HCT116 (cell line): ENCODE data around the gene MAN2A2. TPM values are rescaled to one million over a fixed set of nuclear protein-coding genes. Genes with fewer than 3 reads are reported as not detected.

Source experiments
- ATAC-seq: fragments of 200-7000 bp; cut with Tn5 transposase; 2 replicates; pipeline ENCODE4 v1.9.1; 2020; ENCODE audit warnings: mild to moderate bottlenecking, moderate library complexity
- BruUV-seq: library from RNA; stranded (reverse); fragments of 400-500 nt; replicated peaks from 2 replicates; lab custom pipeline; 2021; lab: Mats Ljungman, UMichigan
- CTCF ChIA-PET: fragments of 300-600 bp; sonication (Branson Sonifier 250); formaldehyde crosslinking; loops from one replicate; lab custom pipeline; 2021; ENCODE audit warnings: antibody characterized with exemption; lab: Charles Lee
- POLR2A ChIA-PET: fragments of 300-600, 350-600 bp; sonication (Branson Sonifier 250); formaldehyde crosslinking; loops from one replicate; lab custom pipeline; 2021; ENCODE audit warnings: antibody characterized with exemption; lab: Charles Lee
- RAD21 ChIA-PET, 2 experiments: fragments of 300-600 bp; sonication (Branson Sonifier 250); formaldehyde crosslinking; loops; one replicate each; lab custom pipeline; 2023; ENCODE audit warnings: low total read pairs in 2 of 2; ENCODE audit not compliant: uncharacterized antibody in 2 of 2, unreplicated experiment in 2 of 2, low non-redundant PET in 1 of 2; lab: Charles Lee
- DNase-seq: peaks from one replicate; pipeline ENCODE4 v3.0.0-alpha.2; 2010; ENCODE audit warnings: low read depth, low spot score
- H2AFZ ChIP-seq: fragments of 200-600 bp; shearing (Covaris generic), sonication (generic); 2 replicates; pipeline ENCODE4 v1.6.1; 2017; ENCODE audit warnings: low read depth, mixed run types, mixed read lengths, antibody characterized with exemption, low read length; ENCODE audit not compliant: poor library complexity, severe bottlenecking
- H3K27ac ChIP-seq: 2 replicates; pipeline ENCODE4 v1.5.1; 2012; ENCODE audit warnings: low read depth, low read length
- H3K27me3 ChIP-seq: fragments of 200-600 bp; sonication (generic); 2 replicates; pipeline ENCODE4 v1.6.1; 2016; ENCODE audit warnings: mixed run types, low read length, mixed read lengths; ENCODE audit not compliant: insufficient read depth
- H3K36me3 ChIP-seq, 2 experiments: fragments of 200-500 bp in 1 of 2; fragments of 200-600 bp in 1 of 2; sonication (Bioruptor generic) in 1 of 2; sonication (generic) in 1 of 2; 2 replicates each; pipeline versions ENCODE4 v1.5.1 to v1.6.1; 2014 to 2016; ENCODE audit warnings: low read length in 2 of 2, inconsistent platforms in 1 of 2, mixed read lengths in 1 of 2, mixed run types in 1 of 2; ENCODE audit not compliant: insufficient read depth in 2 of 2, control insufficient read depth in 1 of 2
- H3K4me1 ChIP-seq, 2 experiments: fragments of 200-600 bp in 1 of 2; sonication (generic) in 1 of 2; 2 replicates each; pipeline versions ENCODE4 v1.5.1 to v1.6.1; 2012 to 2017; ENCODE audit warnings: low read length in 2 of 2, inconsistent platforms in 1 of 2, mild to moderate bottlenecking in 1 of 2, mixed read lengths in 1 of 2, mixed run types in 1 of 2, moderate library complexity in 1 of 2; ENCODE audit not compliant: insufficient read depth in 2 of 2, control insufficient read depth in 1 of 2
- H3K4me2 ChIP-seq: fragments of 200-600 bp; sonication (generic); 2 replicates; pipeline ENCODE4 v1.6.1; 2017; ENCODE audit warnings: mixed run types, low read length, mixed read lengths
- H3K4me3 ChIP-seq, 2 experiments: fragments of 200-600 bp in 1 of 2; sonication (generic) in 1 of 2; replicated peaks in 1 of 2; 2 replicates each; pipeline ENCODE4 v1.5.1; 2011 to 2016; ENCODE audit warnings: low read length in 2 of 2, control low read depth in 1 of 2, low read depth in 1 of 2, mild to moderate bottlenecking in 1 of 2, mixed read lengths in 1 of 2, mixed run types in 1 of 2
- H3K79me2 ChIP-seq: fragments of 200-600 bp; sonication (generic); 2 replicates; pipeline ENCODE4 v1.6.1; 2017; ENCODE audit warnings: mild to moderate bottlenecking, mixed run types, low read length, moderate library complexity, mixed read lengths; ENCODE audit not compliant: insufficient read depth
- H3K9ac ChIP-seq: fragments of 200-600 bp; sonication (generic); 2 replicates; pipeline ENCODE4 v1.6.1; 2016; ENCODE audit warnings: low read length, mixed read lengths
- H3K9me2 ChIP-seq: fragments of 200-600 bp; sonication (generic), shearing (Covaris generic); 2 replicates; pipeline ENCODE4 v1.6.1; 2017; ENCODE audit warnings: mixed run types, mild to moderate bottlenecking, moderate library complexity; ENCODE audit not compliant: insufficient read depth
- H3K9me3 ChIP-seq, 2 experiments: fragments of 200-500 bp in 1 of 2; fragments of 200-600 bp in 1 of 2; sonication (Bioruptor generic) in 1 of 2; sonication (generic) in 1 of 2; 2 replicates each; pipeline ENCODE4 v1.6.1; 2014 to 2017; ENCODE audit warnings: low read length in 2 of 2, mixed read lengths in 2 of 2, inconsistent platforms in 1 of 2, low read depth in 1 of 2, mild to moderate bottlenecking in 1 of 2, mixed run types in 1 of 2, moderate library complexity in 1 of 2; ENCODE audit not compliant: control insufficient read depth in 1 of 2, insufficient read depth in 1 of 2
- H4K20me1 ChIP-seq: fragments of 200-600 bp; sonication (generic), shearing (Covaris generic); 2 replicates; pipeline ENCODE4 v1.6.1; 2017; ENCODE audit warnings: mixed run types, mild to moderate bottlenecking, moderate library complexity; ENCODE audit not compliant: insufficient read depth
- EZH2 ChIP-seq: fragments of 200-600 bp; sonication (generic); IDR thresholded peaks from 2 replicates; pipeline ENCODE4 v1.6.1; 2017; ENCODE audit warnings: antibody characterized with exemption, mixed run types
- POLR2AphosphoS5 ChIP-seq: IDR thresholded peaks from 2 replicates; pipeline ENCODE4 v1.6.1; 2011; ENCODE audit warnings: mild to moderate bottlenecking, low read depth, low read length, moderate library complexity
- SIN3A ChIP-seq: IDR thresholded peaks from 2 replicates; pipeline ENCODE4 v1.6.1; 2012; ENCODE audit warnings: low read depth
- intact Hi-C: fragments of 100-400 bp; cut with micrococcal nuclease; formaldehyde crosslinking; loops from 2 replicates; pipeline ENCODE4 v1.10.0; 2022
- total RNA-seq: library from RNA; stranded (reverse); gene quantifications from one replicate; pipeline ENCODE4 v1.2.1, GENCODE V29; 2021; ENCODE audit not compliant: unreplicated experiment
- TF ChIP-seq, protein P1 (sequence below): IDR thresholded peaks from 2 replicates; pipeline ENCODE4 v1.6.1; 2011; ENCODE audit warnings: mild to moderate bottlenecking, low read length, moderate library complexity; ENCODE audit not compliant: insufficient replicate concordance; ENCODE audit errors: extremely low read depth

The MAN2A2 gene
- total RNA-seq, 1 experiment from 2014 or later = 44.9 TPM

DNA sequence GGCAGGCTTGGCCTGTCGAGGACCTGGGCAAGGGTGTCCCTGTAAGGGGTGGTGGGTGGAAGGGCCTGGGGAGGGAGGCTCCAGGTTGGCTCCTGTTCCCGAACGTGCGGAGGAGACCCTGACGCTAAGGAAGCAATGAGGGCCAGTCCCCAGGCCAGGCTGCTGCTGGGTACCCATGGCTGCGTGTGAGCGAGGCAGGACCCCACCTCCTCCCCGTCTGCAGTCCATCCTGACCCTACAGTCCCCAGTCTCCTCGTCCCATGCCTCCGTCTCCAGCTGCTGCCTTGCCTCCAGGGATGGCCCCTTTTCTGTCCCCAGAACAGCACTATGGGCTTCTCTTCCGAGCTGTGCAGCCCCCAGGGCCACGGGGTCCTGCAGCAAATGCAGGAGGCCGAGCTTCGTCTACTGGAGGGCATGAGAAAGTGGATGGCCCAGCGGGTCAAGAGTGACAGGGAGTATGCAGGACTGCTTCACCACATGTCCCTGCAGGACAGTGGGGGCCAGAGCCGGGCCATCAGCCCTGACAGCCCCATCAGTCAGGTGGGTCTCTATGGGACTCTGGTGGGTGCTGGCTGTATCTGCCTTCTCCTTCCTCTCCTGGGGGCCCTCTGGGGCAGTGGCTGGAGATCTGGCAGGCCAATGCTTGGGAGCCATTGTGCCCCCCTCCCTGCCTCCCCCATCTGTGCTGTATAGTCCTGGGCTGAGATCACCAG, 18.2 kb upstream of the MAN2A2 start:
- Histone ChIP-seq H3K4me1 (peaks cover 0 to 3% of the 10 kb centered on the region in 2 experiments; a peak in 1 of 4 replicates), H4K20me1 (no peaks in the 10 kb centered on the region), H3K9ac (no peak overlapping the region), H3K9me2 (no peaks in the 10 kb centered on the region), H3K9me3 (no peaks in the 10 kb centered on the region), H3K4me3 (no peak overlapping the region), H3K27ac (no peak overlapping the region), H3K4me2 (no peak overlapping the region), H3K27me3 (no peaks in the 10 kb centered on the region), H3K79me2 (no peaks in the 10 kb centered on the region), H3K36me3 (no peaks in the 10 kb centered on the region; a peak in 1 of 4 replicates), H2AFZ (no peak overlapping the region)
- BruUV-seq = no TSS peak
- TF ChIP-seq SIN3A (no peak), POLR2AphosphoS5 (no peak), EZH2 (no peak)
- TF ChIP-seq, protein P1, sequence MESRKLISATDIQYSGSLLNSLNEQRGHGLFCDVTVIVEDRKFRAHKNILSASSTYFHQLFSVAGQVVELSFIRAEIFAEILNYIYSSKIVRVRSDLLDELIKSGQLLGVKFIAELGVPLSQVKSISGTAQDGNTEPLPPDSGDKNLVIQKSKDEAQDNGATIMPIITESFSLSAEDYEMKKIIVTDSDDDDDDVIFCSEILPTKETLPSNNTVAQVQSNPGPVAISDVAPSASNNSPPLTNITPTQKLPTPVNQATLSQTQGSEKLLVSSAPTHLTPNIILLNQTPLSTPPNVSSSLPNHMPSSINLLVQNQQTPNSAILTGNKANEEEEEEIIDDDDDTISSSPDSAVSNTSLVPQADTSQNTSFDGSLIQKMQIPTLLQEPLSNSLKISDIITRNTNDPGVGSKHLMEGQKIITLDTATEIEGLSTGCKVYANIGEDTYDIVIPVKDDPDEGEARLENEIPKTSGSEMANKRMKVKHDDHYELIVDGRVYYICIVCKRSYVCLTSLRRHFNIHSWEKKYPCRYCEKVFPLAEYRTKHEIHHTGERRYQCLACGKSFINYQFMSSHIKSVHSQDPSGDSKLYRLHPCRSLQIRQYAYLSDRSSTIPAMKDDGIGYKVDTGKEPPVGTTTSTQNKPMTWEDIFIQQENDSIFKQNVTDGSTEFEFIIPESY = no peak
- ATAC-seq = no peak
- ChIA-PET RAD21 (interaction anchor here (0.6 to 2.2 kb wide), 4 partner anchors 11 to 1141 kb away, joined by 3 to 7 read pairs (median 5); no protein-coding TSS in a partner anchor), POLR2A (interaction anchor here (0.6 kb wide), 1 partner anchor 497 kb away, joined by 3 read pairs; the partner anchor contains the start of gene IQGAP1), CTCF (interaction anchor here (0.9 to 2.8 kb wide), 6 partner anchors 14 to 591 kb away, joined by 3 to 26 read pairs (median 10); partner anchors contain the start of gene BLM)
- no peak for DNase-seq
- intact Hi-C loops = loop anchor here (5.0 kb wide), 1 partner anchor 403 kb away; no protein-coding TSS in a partner anchor
